ENCODE data around the gene ACBD6. TPM values are rescaled to one million over a fixed set of nuclear protein-coding genes. Genes with fewer than 3 reads are reported as not detected.

ACBD6 gene
- total and polyA plus RNA-seq, 12 donors, result 16.2 to 30.0 (median 21.0) TPM

DNA sequence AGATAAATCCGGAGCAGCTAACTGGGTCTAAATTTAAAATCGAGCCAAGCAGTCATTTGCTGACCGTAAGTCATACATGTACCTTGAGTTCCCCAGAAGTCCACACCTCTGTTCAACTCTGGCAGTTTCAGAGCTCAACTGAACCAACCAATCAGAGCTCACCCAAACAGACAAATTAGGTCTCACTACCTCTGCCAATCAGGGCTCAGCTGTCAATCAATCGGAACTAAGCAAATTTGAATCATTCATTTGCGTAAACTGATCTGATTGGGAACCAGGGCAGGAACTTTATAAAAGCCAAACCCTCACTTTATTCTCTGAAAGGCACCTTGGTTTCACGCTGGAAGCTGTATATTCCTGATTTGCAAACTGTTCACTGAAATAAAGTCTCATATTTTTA, 11.2 kb upstream of the ACBD6 start:
- ATAC-seq, result no peak
- Histone ChIP-seq H3K27me3 (no peaks in the 10 kb centered on the region), H3K36me3 (no peaks in the 10 kb centered on the region), H3K9me3 (no peaks in the 10 kb centered on the region), H3K27ac (no peak overlapping the region), H3K4me1 (peaks cover 0 to 16% (median 10%) of the 10 kb centered on the region in 9 donors), H3K4me3 (no peak overlapping the region)
- intact Hi-C loops (cut with DNase I), result loop anchor here in 3 of 10 donors (10.0 kb wide), 2 partner anchors 631 to 651 kb away; no protein-coding TSS in a partner anchor
- WGBS, 2 donors, result 81 to 91% methylated on average over 6 of the region's 6 CpGs
- no peak for DNase-seq
- TF ChIP-seq, protein P1, sequence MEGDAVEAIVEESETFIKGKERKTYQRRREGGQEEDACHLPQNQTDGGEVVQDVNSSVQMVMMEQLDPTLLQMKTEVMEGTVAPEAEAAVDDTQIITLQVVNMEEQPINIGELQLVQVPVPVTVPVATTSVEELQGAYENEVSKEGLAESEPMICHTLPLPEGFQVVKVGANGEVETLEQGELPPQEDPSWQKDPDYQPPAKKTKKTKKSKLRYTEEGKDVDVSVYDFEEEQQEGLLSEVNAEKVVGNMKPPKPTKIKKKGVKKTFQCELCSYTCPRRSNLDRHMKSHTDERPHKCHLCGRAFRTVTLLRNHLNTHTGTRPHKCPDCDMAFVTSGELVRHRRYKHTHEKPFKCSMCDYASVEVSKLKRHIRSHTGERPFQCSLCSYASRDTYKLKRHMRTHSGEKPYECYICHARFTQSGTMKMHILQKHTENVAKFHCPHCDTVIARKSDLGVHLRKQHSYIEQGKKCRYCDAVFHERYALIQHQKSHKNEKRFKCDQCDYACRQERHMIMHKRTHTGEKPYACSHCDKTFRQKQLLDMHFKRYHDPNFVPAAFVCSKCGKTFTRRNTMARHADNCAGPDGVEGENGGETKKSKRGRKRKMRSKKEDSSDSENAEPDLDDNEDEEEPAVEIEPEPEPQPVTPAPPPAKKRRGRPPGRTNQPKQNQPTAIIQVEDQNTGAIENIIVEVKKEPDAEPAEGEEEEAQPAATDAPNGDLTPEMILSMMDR (IDR thresholded peaks at IDR 0.05), result no peak

DNA sequence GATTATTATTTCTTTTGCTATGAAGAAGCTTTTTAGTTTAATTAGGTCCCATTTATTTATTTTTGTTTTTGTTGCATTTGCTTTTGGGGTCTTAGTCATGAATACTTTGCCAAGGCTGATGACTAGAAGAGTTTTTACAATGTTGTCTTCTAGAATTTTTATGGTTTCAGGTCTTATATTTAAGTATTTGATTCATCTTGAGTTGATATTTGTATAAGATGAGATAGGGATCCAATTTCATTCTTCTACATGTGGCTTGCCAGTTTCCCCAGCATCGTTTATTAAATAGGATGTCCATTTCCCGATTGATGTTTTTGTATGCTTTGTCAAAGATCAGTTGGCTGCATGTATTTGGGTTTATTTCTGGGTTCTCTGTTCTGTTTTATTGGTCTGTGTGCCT, 8.5 kb upstream of the ACBD6 start:
- no peaks in the 10 kb centered on the region for H3K27me3 ChIP-seq
- ATAC-seq (no peak), DNase-seq (no peak)
- H3K9me3 ChIP-seq, result no peaks in the 10 kb centered on the region
- no peak overlapping the region for H3K27ac ChIP-seq
- peaks cover 0 to 6% (median under 1%) of the 10 kb centered on the region in 9 donors for H3K4me1 ChIP-seq
- no peaks in the 10 kb centered on the region for H3K36me3 ChIP-seq
- H3K4me3 ChIP-seq, result no peak overlapping the region
- 93 to 97% methylated on average over 2 of the region's 2 CpGs for WGBS, 2 donors
- intact Hi-C loops (cut with DNase I), result loop anchor here in 3 of 10 donors (10.0 kb wide), 2 partner anchors 634 to 654 kb away; no protein-coding TSS in a partner anchor
- TF ChIP-seq, protein P1 (IDR thresholded peaks at IDR 0.05), result no peak

DNA sequence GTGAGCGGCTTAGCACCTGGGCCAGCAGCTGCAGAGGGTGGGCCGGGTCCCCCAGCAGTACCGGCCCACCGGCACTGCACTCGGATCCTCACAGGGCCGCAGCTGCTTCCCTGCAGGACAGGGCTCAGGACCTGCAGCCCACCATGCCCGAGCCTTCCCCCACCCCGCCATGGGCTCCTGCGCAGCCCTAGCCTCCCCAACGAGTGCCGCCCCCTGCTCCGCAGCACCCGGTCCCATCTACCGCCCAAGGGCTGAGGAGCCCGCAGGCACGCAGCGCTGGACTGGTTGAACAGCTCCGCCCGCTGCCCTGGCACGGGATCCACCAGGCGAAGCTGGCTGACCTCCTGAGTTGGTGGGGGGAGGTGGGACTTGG, 6.3 kb upstream of the ACBD6 start:
- Histone ChIP-seq H3K27ac (no peak overlapping the region), H3K27me3 (no peaks in the 10 kb centered on the region), H3K36me3 (no peaks in the 10 kb centered on the region), H3K9me3 (no peaks in the 10 kb centered on the region), H3K4me1 (peaks cover 0 to 2% (median 0%) of the 10 kb centered on the region in 9 donors), H3K4me3 (no peak overlapping the region)
- intact Hi-C loops (cut with DNase I), result loop anchor here in 1 of 10 donors (10.0 kb wide), 1 partner anchor 516 kb away; the partner anchor contains the start of gene STX6
- 96 to 98% methylated on average over 21 of the region's 21 CpGs for WGBS, 2 donors
- ATAC-seq, result peak in 2 of 8 donors; percentile 15 to 36
- TF ChIP-seq, protein P1 (IDR thresholded peaks at IDR 0.05), result no peak
- no peak for DNase-seq

DNA sequence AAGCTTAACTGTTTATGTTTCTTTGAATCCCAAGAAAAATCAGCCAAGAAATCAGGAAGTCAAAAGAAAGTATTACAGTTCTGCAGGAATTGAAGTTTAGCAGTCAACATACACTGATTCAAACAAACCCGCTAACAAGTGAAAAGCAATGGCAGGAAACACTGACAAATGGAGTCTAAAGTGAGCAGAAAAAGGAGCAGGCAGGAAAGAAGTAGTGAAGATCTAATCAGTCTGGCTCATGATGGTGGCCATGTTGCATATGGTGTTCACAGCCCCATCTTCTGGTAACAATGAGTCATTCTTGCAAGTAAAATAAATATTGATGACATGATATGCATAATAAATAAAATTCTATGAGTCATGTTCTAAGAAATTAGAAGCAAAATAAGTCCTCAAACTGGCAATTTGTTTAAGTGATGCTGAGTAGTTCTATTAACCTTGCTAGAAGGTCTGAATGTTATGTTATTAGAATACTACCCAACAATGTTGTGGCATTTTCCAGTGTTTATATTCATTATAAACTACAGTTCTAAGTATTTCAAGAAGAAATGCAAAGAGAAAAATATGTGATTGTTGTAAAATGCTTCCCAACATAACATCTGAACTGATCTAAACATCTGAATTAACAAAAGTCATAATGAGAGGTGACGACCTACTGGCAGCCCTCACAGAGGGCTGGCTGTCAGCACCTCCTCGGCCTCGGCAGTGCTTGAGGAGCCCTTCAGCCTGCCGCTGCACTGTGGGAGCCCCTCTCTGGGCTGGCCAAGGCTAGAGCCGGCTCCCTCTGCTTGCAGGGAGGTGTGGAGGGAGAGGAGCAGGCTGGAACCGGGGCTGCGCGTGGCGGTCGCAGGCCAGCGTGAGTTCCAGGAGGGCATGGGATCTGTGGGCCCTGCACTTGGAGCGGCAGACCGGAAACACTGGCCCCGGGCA, 5.7 kb upstream of the ACBD6 start:
- TF ChIP-seq, protein P1 (IDR thresholded peaks at IDR 0.05), result no peak
- intact Hi-C loops (cut with DNase I), result loop anchor here in 1 of 10 donors (10.0 kb wide), 1 partner anchor 517 kb away; the partner anchor contains the start of gene STX6
- H3K9me3 ChIP-seq, result no peaks in the 10 kb centered on the region
- no peak overlapping the region for H3K4me3 ChIP-seq
- no peaks in the 10 kb centered on the region for H3K27me3 ChIP-seq
- no peak overlapping the region for H3K27ac ChIP-seq
- DNase-seq (no peak), ATAC-seq (peak in 1 of 8 donors; percentile 29)
- peaks cover 0 to 7% (median 6%) of the 10 kb centered on the region in 9 donors for H3K4me1 ChIP-seq
- 91 to 94% methylated on average over 15 of the region's 15 CpGs for WGBS, 2 donors
- no peaks in the 10 kb centered on the region for H3K36me3 ChIP-seq
